Epithelial cell of prostate (primary cell): ENCODE measurements around the gene NOP53.
"Not testable (repeated sequence)": the region's sequence is repeated elsewhere in the genome, so short reads cannot be mapped to it uniquely, and the experiment has no call there.

Source experiments
- DNase-seq: peaks from one replicate; pipeline ENCODE4 v3.0.0-alpha.2; 2011; ENCODE audit warnings: low read depth, low spot score
- H3K27ac ChIP-seq: fragments of 450-650 bp; 2 replicates; pipeline ENCODE4 v1.5.1; 2017; ENCODE audit warnings: mild to moderate bottlenecking

NOP53 gene

DNA sequence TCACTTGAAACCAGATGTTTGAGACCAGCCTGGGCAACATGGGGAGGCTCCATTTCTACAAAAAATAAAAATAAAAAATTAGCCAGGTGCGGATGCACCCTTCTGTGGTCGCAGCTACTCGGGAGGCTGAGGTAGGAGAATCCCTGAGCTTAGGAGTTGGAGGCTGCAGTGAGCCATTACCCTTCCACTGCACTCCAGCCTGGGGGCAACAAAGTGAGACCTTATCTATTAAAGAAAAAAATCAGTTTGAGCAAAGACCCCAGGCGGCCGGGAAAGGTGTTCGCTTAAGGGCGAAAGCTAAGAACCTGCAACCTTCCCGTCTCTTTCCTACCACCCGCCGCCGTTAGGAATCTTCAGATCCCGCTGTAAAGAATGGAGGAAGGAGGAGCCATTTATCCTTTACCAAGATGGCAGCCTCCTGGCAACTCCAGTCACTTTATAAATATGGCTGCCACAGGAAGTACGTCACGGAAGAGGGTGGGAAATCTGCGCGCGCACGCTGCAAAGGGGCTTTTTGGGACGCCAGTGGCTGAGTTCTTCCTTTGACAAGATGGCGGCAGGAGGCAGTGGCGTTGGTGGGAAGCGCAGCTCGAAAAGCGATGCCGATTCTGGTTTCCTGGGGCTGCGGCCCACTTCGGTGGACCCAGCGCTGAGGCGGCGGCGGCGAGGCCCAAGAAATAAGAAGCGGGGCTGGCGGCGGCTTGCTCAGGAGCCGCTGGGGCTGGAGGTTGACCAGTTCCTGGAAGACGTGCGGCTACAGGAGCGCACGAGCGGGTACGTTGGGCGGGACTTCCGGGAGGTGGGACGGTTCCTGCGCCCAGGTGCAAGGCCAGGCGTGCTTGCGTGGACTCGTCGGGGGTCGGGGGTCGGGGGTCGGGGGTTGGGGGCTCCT lies at the start of gene NOP53:
Gene NOP53, plus strand, starts transcription at position 537 of the 892 bp plus-strand sequence. Its CDS starts 14 bp downstream, at position 551.
- peak within 1 kb of the TSS; percentile 91 for H3K27ac ChIP-seq
- peak; percentile 85 for DNase-seq

DNA sequence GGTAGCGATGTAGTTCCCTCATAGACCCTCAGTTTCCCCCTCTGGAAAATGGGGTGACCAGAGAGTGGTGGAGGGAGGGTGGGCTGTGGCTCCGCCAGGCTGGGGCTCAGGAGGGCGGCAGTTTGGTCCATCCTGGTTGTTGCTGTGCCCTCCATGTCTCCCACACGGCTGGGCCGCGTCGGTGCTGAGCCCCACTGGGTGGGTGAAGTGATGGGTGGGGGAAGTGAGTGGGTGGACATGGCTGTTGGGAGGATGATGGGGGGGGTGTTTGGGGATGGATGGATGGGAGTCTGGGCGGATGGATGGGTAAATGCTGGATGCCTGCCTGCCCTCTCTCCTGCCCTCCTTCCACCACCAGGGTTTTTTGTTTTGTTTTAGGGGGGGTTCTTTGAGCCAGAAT lies 48.7 kb upstream of the NOP53 start:
- H3K27ac ChIP-seq = no peak overlapping the region
- DNase-seq = no peak

DNA sequence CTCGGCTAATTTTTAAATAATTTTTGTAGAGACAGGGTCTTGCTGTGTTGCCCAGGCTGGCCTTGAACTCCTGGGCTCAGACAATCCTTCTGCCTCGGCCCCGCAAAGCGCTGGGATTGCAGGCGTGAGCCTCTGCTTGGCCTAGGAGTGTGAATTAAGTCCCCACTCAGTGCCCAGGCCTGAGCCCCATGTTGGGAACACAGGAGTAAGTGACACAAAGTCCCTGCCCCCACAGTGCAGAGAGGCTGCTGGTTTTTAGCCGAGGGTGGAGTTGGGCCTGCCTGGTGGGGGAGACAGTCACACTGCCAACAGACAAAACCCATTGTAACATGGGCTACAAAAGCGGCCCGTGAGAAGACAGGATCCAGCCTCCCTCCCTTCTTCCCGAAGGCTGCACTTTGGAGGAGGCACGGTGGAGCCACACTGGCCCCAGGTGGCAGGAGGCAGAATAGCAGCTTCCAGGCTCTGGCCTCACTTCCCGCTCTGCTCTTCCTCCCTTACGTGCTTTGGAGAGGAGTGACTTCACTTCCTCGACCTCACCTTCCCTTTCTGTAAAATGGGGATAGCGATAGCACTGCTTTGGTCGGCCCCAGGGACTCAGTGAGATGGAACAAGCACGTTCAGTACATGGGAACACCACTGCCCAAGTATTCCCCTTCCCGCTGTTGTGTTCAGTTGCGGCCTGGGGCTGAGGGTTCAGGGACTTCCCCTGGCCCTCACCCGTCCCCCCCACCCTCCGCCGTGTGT lies 47.3 kb upstream of the NOP53 start:
- no peak overlapping the region for H3K27ac ChIP-seq
- DNase-seq = peak; percentile 39

DNA sequence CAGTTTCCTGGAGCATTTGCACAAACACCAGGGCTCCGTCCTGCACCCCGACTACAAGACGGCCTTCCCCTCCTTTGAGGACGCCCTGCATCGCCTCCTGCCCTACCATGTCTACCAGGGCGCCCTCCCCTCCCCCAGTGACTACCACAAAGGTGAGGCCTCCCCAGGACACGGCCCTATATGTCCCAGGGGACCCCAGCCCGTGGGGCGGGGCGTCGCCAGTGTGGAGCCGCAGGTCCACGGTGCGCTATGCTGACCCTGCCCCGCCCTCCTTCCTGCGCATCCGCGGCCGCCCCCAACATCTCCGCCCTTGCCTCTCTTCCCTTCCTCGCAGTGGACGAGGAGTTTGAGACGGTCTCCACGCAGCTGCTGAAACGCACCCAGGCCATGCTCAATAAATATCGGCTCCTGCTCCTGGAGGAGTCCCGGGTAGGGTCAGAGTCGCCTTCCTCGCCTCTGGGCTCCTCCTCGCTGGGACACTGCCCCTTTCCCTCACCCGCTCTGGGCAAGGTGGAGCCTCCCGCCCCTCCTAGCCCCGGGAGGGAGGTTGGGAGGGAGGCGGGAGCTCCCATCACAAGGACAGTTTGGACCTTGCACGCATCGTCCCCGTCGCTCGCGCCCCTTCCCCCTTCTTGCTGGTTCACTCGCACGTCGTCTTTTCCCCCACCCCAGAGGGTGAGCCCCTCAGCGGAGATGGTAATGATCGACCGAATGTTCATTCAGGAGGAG lies 46.6 kb upstream of the NOP53 start:
- DNase-seq = no peak
- H3K27ac ChIP-seq = no peak overlapping the region

DNA sequence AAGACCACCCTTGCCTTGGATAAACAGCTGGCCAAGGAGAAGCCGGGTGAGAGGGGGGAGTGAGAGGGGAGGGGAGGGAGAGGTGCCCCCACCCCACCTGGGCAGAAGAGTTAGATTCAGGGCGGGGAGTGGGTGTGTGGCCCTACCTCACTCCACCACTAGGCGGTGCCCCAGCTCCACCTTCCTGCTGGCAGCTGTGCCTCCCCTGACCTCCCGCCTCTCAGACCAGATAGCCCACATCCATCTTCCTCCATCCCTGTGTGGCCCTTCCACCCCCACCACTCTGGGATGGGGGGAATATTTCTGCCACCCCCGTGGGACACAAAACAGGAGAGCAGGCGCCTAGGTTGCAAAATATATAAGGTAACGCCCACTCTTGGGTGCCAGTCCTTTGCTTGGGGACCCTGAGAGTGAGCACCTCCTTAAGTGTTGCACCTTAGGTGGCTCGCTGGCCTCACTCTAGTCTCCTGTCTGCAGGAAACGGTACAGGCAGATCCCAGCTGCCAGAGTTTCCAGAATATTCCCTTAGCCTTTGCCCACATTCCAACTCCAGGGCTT lies 45.9 kb upstream of the NOP53 start:
- H3K27ac ChIP-seq = no peak overlapping the region
- DNase-seq = no peak

DNA sequence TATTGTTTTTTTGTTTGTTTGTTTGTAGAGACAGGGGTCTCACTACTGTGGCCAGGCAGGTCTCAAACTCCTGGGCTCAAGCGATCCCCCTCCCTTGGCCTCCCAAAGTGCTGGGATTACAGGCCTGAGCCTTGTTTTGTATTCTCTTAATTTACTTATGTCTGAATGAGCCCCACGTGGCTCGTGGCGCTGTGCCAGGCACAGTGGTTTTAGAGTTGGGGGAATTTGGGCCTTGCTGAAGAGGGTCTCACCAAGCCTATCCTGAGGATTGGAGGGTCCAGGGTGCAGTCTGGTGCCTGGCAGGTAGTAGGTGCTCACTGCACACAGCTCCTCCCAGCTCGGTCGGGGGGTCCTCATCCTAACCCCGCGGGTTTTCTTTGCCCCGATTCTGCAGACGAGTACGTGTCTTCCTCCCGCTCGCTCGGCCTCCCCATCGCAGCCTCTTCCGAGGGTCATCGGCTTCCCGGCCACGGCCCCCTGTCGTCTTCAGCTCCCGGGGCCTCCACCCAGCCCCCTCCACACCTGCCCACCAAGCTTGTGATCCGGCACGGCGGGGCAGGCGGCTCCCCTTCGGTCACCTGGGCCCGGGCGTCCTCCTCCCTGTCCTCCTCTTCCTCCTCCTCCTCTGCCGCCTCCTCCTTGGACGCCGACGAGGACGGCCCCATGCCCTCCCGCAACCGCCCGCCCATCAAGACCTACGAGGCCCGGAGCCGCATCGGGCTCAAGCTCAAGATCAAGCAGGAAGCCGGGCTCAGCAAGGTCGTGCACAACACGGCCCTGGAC lies 44.2 kb upstream of the NOP53 start:
- DNase-seq = no peak
- no peak overlapping the region for H3K27ac ChIP-seq

DNA sequence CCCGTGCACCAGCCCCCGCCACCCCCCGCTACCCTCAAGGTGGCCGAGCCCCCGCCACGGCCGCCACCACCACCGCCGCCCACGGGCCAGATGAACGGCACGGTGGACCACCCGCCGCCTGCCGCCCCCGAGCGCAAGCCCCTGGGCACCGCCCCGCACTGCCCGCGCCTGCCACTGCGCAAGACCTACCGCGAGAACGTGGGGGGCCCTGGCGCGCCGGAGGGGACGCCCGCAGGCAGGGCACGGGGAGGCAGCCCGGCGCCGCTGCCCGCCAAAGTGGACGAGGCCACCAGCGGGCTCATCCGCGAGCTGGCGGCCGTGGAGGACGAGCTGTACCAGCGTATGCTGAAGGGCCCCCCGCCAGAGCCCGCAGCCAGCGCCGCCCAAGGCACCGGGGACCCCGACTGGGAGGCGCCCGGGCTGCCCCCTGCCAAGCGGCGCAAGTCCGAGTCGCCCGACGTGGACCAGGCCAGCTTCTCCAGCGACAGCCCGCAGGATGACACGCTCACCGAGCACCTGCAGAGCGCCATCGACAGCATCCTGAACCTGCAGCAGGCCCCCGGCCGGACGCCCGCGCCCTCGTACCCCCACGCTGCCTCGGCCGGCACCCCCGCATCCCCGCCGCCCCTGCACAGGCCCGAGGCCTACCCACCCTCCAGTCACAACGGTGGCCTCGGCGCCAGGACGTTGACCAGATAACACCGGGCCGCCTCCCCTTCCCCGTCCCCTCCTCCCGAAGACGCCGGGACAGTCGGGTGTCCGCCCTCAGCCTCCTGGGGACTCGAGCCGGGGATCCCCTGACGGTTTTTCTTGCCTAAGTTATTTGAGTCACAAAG lies 43.4 kb upstream of the NOP53 start:
- H3K27ac ChIP-seq = no peak overlapping the region
- DNase-seq = no peak

DNA sequence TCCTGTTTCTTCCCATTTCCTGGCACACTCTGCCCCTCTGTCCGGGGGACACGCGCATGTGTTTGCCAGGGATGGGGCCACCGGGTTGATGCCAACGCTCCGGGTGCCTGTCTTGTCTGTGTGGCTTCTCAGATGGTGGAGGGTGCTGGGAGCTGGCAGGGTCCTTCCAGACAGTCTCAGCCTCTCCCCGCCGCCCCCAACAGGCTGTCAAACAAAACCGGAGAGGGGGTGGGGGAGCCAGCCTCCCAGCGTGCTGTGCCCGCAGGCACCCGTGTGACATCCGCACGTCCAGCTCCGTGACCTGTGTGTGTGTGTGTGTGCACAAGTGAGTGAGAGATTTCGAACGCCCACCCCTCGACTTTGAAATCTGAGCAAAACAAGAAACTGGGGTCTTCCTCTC lies 42.7 kb upstream of the NOP53 start:
- DNase-seq = no peak
- H3K27ac ChIP-seq = no peak overlapping the region

DNA sequence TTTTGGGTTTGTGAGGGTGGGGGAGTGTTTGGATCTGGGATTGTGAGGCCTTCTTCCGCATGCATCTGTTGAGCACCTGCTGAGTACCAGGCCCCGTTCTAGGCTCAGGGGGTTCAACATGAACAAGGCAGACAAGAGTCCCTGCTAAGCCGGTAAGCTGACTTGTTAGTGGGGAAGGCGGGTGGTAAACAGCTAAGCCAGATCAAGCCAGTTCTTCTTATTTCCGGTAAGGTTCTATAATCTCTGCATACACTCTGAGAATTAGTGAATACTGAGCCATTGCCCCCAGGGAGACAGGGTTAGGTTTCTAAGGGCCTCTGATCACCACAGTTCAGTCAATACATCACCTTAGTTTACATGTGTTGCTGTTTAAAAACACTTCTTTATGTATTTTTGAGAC lies 42.0 kb upstream of the NOP53 start:
- no peak for DNase-seq
- no peak overlapping the region for H3K27ac ChIP-seq

DNA sequence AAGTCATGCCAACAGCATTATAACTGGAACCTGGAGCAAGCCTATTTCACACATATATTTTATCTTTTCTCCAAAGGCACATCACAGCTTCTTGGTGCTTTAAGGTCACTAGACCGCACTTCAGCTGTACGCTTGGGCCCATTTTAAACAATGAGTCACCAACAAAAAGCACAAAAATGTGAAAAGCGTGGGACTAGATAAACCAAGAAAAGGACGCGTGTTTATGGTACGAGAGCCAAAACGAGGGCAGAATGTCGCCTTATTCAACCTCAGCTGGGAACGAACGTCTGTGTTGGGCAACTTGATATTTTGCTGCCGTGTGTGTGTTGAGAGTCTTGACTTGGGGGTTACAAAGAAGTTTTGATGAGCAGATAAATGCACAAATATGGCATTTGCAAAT lies 41.3 kb upstream of the NOP53 start:
- DNase-seq = no peak
- no peak overlapping the region for H3K27ac ChIP-seq

DNA sequence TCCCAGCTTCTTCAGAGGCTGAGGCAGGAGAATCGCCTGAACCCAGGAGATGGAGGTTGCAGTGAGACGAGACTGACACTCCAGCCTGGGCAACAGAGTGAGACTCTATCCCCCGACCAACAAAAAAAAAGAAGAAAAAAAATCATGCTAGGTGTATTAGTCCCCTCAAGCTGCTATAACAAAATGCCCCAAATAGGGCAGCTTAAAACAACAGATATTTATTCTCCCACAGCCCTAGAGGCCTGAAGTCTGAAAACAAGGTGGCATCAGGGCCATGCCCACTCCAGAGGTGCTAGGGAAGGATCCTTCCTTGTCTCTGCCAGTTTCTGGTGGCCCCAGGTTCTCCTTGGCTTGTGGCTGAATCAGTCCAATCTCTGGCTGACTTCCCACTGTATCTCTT lies 40.7 kb upstream of the NOP53 start:
- DNase-seq = no peak
- no peak overlapping the region for H3K27ac ChIP-seq

DNA sequence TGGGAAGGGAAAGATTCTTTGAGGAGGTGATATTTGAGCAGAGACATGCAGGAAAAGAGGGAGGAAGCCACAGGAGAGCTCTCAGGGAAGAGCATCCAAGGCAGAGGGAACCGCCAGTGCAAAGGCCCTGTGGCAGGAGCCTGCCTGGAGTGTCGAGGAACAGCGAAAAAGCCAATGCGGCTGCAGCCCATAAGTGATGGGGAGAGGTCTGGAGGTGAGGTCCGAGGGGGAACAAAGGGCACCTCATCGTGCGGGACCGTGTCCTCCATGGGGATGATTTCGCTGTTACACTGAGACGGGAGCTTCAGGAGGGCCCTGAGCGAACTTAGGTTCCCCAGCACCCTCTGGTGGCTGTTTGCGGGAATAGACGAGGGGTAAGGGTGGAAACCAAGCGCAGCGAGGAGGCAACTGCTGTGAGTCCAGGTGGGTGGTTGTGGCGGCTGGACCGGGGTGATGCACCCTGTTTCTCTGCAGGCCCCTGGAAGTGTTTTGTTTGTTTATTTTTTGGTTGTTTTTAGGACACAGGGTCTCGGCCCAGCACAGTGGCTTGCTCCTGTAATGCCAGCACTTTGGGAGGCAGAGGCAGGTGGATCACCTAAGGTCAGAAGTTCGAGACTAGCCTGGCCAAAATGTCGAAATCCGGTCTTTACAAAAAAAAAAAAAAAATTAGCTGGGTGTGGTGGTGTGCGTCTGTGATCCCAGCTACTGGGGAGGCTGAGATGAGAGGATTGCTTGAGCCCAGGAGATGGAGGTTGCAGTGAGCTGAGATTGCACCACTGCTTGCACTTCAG lies 38.0 kb upstream of the NOP53 start:
- no peak overlapping the region for H3K27ac ChIP-seq
- no peak for DNase-seq

DNA sequence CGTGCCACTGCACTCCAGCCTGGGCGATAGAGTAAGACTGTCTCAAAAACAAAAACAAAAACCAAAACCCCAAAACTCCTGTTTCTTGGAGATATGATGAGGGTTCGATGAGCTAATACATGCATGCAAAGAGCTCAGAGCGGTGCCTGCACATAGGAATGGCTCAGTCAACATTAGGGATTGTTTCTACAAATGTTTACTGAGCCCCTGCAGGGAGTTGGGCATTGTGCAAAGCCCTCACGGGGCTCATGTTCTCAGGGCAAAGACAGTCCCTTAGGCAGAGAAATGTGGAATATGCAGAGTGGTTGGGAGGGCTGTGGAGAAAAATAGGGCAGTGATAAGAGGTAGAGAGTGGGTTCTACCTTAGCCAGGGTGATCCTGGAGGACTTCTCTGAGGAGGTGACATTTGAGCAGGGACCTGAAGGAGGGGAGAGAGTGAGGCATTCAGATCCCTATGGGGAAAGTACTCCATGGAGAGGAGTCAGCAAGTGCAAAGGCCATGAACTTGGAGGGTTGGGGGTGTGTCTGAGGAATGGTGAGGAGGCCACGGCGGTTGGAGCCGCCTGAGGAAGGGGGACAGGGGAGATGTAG lies 33.6 kb upstream of the NOP53 start:
- no peak for DNase-seq
- no peak overlapping the region for H3K27ac ChIP-seq

DNA sequence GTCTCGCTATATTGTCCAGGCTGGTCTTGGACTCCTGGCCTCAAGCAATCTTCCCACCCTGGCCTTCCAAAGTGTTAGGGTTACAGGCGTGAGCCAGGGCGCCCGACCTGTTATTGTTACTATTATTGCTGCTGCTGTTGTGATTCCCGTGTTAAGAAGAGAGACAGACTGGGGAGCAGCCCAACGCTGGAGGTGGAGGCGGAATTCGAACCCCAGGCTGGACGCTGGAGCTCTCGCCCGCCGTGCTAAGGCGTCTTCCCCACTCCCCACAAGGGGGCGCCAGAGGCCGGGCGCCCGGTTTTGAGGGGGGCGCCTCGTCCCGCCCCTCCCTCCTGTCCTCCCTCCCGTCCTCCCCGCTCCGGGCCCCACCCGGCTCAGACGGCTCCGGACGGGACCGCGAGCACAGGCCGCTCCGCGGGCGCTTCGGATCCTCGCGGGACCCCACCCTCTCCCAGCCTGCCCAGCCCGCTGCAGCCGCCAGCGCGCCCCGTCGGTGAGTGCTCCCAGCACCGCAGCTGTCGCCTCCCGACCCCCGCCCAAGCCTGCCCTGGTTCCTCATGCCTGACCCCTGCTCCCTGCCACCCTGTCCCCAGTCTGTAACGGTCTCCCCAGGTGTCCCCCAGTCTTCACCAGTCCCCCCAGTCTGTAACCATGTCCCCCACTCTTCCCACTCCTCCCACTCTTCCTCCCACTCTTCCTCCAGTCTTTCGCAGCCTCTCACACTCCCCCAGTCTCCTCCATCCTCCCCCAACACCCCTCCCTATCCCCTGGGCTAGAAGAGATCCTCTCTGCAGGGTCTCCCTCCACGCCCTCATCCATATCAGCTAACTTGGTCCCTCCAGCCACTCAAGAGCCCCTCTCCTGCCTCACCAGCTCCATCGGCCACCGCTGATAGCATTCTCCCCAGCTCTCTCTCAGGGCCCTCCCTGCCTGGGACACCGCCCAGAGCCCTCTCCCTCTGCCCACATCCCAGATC lies 32.0 kb upstream of the NOP53 start, which contains the start of gene EHD2:
Gene EHD2, plus strand, starts transcription at position 377 of the 976 bp plus-strand sequence. CDS start 3,191 bp downstream, outside the sequence.
- peak within 1 kb of the TSS; percentile 72 for H3K27ac ChIP-seq
- no peak for DNase-seq

DNA sequence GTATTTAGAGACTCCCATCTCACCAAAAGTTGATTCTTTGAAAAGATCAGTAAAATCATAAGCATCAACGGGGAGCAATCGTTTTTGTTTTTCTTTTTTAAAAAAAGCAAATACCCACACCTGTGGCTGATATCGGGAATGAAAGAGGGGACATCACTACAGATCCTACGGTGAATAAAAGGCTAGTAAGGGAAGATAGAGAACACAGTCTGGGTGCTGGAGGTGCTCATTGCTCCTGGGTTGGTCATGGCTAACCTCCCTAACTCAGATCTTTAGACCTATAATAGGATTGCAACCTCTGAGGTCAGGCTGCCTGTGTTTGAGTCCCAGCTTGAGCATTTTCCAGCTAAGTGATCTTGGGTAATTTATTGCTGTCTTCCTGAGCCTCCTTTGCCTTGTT lies 31.0 kb upstream of the NOP53 start:
- no peak for DNase-seq

DNA sequence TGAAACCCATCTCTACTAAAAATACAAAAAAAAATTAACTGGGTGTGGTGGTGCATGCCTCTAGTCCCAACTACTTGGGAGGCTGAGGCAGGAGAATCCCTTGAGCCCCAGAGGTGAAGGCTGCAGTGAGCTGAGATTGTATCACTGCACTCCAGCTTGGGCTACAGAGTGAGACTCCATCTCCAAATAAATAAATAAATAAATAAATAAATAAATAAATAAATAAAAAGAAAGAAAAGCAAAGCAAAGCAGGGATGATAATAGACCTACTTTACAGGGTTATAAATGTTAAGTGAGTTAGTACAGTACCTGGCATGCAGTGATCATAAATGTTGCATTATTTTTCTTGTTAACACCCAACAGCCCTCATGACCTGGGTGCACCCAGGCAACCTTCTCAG lies 30.5 kb upstream of the NOP53 start:
- H3K27ac ChIP-seq = peak overlapping the region; percentile 72

More for the DNA sequence above, 31.0 kb upstream of the NOP53 start:
- H3K27ac ChIP-seq = peak overlapping the region; percentile 72

More for the DNA sequence above, 30.5 kb upstream of the NOP53 start:
- not testable (repeated sequence) for DNase-seq
